Right atrium auricular region (tissue), 2 donors: ENCODE measurements around the gene MCM3AP. TPM values are rescaled to one million over a fixed set of nuclear protein-coding genes. Genes with fewer than 3 reads are reported as not detected.

Source experiments
- DNase-seq: peaks from one replicate; pipeline ENCODE4 v3.0.0-alpha.2; 2019; ENCODE audit warnings: low spot score
- H3K27ac ChIP-seq, 2 donors: fragments of 200-600 bp; sonication (generic); 1 replicate in 1 of 2; 2 replicates in 1 of 2; pipeline ENCODE4 v1.5.1; 2016 to 2019
- H3K27me3 ChIP-seq, 2 donors: fragments of 200-600 bp; sonication (generic); one replicate each; pipeline versions ENCODE4 v1.5.1 to v1.6.0; 2017 to 2019
- H3K36me3 ChIP-seq: fragments of 200-600 bp; sonication (generic); one replicate; pipeline ENCODE4 v1.5.1; 2016
- H3K4me1 ChIP-seq, 2 donors: fragments of 200-600 bp; sonication (generic); one replicate each; pipeline versions ENCODE4 v1.5.1 to v1.6.0; 2017 to 2019
- H3K4me3 ChIP-seq, 2 donors: fragments of 200-600 bp; sonication (generic); 1 replicate in 1 of 2; 2 replicates in 1 of 2; pipeline ENCODE4 v1.5.1; 2017 to 2019; ENCODE audit warnings: mild to moderate bottlenecking in 1 of 2, moderate library complexity in 1 of 2
- H3K9me3 ChIP-seq, 2 donors: fragments of 200-600 bp; sonication (generic); one replicate each; pipeline ENCODE4 v1.5.1; 2019
- total RNA-seq, 2 donors: library from RNA; depleted of rRNA; stranded (reverse); fragments of >200 nt; gene quantifications; one replicate each; pipeline ENCODE4 v1.1.0, GENCODE V29; 2016
- TF ChIP-seq, protein P1 (sequence below), 2 donors: fragments of 200-600 bp; sonication (generic); IDR thresholded peaks; one replicate each; pipeline ENCODE4 v1.5.1; 2019; ENCODE audit warnings: antibody characterized with exemption in 2 of 2

The MCM3AP gene
- total RNA-seq, 2 donors from 2014 or later: 35.7 to 45.4 TPM

DNA sequence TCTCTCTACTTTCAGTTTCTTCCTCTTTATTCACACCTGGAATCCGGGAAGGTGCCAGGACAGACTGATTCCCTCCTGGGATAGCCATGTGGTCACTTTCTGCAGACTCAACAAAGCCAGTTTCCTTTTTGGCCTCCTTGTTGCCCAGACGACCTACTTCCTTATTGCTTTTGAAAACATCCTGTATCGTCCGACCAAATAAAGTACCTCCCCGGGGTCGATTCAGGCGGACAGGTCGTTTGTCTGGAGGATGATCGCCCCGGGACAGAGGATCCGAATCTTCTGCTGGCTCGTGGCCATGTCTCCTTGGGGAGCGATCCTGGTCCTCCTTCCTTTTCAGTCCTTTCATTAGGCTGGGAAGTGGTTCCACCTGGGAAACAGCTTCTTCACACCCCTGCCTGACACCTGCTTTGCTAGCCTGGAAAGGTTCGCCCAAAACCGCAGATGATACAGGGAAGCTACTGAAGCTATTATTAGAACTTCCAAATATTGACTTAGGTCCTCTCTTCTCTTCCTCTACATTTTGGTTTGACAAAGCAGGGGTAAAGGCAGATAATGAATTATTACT lies 1.2 kb downstream of the MCM3AP start:
- TF ChIP-seq, protein P1, sequence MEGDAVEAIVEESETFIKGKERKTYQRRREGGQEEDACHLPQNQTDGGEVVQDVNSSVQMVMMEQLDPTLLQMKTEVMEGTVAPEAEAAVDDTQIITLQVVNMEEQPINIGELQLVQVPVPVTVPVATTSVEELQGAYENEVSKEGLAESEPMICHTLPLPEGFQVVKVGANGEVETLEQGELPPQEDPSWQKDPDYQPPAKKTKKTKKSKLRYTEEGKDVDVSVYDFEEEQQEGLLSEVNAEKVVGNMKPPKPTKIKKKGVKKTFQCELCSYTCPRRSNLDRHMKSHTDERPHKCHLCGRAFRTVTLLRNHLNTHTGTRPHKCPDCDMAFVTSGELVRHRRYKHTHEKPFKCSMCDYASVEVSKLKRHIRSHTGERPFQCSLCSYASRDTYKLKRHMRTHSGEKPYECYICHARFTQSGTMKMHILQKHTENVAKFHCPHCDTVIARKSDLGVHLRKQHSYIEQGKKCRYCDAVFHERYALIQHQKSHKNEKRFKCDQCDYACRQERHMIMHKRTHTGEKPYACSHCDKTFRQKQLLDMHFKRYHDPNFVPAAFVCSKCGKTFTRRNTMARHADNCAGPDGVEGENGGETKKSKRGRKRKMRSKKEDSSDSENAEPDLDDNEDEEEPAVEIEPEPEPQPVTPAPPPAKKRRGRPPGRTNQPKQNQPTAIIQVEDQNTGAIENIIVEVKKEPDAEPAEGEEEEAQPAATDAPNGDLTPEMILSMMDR (IDR thresholded peaks at IDR 0.05): no peak
- H3K27me3 ChIP-seq: no peaks in the 10 kb centered on the region
- peaks cover 45% of the 10 kb centered on the region for H3K36me3 ChIP-seq
- peaks cover 0 to 58% of the 10 kb centered on the region in 2 donors for H3K4me1 ChIP-seq
- DNase-seq: no peak
- H3K9me3 ChIP-seq: no peaks in the 10 kb centered on the region
- no peak overlapping the region for H3K27ac ChIP-seq
- no peak overlapping the region for H3K4me3 ChIP-seq

DNA sequence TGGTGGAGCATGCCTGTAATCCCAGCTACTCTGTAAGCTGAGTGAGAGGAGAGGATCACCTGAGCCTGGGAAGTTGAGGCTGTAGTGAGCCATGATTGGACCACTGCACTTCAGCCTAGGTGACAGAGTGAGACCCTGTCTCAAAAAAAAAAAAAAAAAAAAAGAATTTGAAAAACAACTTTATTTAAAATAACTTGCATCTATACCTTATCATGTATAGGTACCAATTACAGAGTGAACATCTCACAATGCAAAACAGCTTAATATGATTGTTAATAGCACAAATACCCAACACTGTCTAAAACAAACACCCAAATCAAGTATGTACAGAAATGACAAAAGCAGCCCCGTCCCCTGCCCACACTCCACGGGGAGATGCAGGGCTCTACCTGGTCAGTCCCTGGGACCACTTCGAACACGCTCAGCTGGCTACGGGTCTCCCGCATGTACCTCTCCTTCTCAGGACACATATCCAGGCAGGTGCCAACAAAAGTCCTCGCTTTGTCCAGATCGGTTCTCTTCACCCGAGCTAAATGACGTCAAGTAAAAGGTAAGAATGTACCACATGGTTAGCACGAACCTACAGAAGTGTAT lies 10.5 kb downstream of the MCM3AP start:
- Histone ChIP-seq H3K36me3 (peaks cover 98% of the 10 kb centered on the region), H3K9me3 (no peaks in the 10 kb centered on the region), H3K27ac (no peak overlapping the region), H3K27me3 (no peaks in the 10 kb centered on the region), H3K4me3 (no peak overlapping the region), H3K4me1 (no peaks in the 10 kb centered on the region)
- no peak for DNase-seq
- TF ChIP-seq, protein P1 (IDR thresholded peaks at IDR 0.05): no peak

DNA sequence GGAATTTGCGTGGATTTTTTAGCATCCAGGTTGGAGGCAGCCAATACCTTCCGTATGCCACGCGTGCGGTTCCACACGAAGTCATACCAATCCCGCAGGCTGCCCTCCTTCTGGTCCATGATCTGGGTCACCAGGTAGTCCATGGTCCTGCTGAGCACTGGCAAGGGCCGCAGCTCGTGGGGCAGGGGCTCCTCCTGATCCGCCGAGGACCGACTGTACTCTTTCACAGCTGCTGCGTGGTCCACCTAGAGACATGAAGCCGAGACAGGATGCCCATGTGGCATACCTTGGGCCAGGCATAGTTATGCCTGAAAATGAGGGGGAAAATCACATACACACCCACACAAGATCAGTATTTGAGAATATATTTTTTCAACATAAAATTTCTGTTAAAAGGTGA lies 12.1 kb downstream of the MCM3AP start:
- H3K4me1 ChIP-seq: no peaks in the 10 kb centered on the region
- no peak overlapping the region for H3K4me3 ChIP-seq
- DNase-seq: no peak
- no peaks in the 10 kb centered on the region for H3K9me3 ChIP-seq
- H3K27ac ChIP-seq: no peak overlapping the region
- TF ChIP-seq, protein P1 (IDR thresholded peaks at IDR 0.05): no peak
- peaks cover 98% of the 10 kb centered on the region for H3K36me3 ChIP-seq
- H3K27me3 ChIP-seq: no peaks in the 10 kb centered on the region

DNA sequence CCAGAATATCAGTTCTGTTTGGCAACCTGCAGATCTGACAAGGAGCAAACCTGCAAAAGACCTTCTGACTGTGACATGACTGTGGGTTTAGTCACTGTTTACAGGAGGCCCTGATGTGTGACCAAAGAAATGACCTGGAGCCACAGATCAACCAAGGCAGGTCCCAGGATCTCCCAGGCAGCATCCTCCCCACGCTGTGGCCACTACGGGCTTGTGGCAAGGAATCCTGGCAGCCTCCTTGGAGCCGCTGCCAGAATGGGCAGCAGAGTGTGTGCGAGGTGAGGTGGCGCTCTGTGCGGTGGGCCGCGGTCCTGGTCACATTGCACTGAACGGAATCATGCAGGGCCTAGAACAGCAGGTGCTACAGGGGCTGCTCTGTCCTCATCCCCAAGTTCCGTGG lies 15.9 kb downstream of the MCM3AP start:
- no peak overlapping the region for H3K4me3 ChIP-seq
- H3K9me3 ChIP-seq: no peaks in the 10 kb centered on the region
- H3K36me3 ChIP-seq: peaks cover 100% of the 10 kb centered on the region
- no peak for DNase-seq
- TF ChIP-seq, protein P1 (IDR thresholded peaks at IDR 0.05): no peak
- no peaks in the 10 kb centered on the region for H3K27me3 ChIP-seq
- no peaks in the 10 kb centered on the region for H3K4me1 ChIP-seq
- H3K27ac ChIP-seq: no peak overlapping the region

DNA sequence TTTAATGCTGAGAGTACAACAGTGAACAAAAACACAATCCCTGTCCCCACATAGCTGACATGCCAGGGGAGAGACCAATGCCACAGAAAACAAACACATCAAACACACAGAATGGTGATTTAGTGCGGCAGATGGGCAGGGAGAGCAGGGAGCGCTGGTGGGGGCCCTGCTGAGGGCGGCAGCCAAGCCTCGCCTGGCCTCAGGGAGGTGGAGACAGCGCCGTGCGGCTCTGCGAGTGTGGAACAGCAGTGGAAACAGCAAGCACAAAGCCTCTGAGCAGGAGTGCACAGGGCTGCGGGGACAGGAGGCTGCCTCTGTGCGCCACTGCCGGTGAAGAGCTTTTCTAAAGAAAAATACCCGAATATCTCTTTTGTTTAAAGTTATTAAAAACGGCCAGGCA lies 17.0 kb downstream of the MCM3AP start:
- Histone ChIP-seq H3K36me3 (peaks cover 97% of the 10 kb centered on the region), H3K4me3 (no peak overlapping the region), H3K27me3 (no peaks in the 10 kb centered on the region), H3K4me1 (no peaks in the 10 kb centered on the region), H3K27ac (no peak overlapping the region), H3K9me3 (no peaks in the 10 kb centered on the region)
- no peak for DNase-seq
- TF ChIP-seq, protein P1 (IDR thresholded peaks at IDR 0.05): no peak

DNA sequence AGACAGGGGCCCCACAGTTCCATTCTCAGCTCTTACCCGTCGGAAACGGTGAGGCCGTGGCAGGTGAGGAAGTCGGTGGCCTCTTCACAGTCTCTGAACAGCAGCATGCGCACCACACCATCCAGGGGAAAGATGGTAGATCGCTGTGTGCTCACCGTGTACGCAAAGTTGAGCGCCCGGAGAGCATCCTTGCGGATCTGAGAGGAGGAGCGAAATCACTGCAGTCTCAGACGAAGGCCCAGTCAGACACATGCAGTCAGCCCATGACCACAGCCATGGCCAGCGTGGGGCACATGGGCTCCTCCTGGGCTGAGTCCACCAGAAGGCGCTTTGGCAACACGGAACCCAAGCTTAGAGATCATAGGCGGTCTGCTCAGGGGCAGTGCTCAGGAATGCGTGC lies 18.5 kb downstream of the MCM3AP start:
- H3K27ac ChIP-seq: no peak overlapping the region
- no peak overlapping the region for H3K4me3 ChIP-seq
- no peaks in the 10 kb centered on the region for H3K4me1 ChIP-seq
- TF ChIP-seq, protein P1 (IDR thresholded peaks at IDR 0.05): no peak
- H3K27me3 ChIP-seq: no peaks in the 10 kb centered on the region
- DNase-seq: no peak
- no peaks in the 10 kb centered on the region for H3K9me3 ChIP-seq
- H3K36me3 ChIP-seq: peaks cover 83% of the 10 kb centered on the region
